AG10803 (cell line): ENCODE results near the gene DAPK1.

Experiments
- DNase-seq: peaks from one replicate; pipeline ENCODE4 v3.0.0; 2010; ENCODE audit warnings: low read depth
- H3K4me3 ChIP-seq: 2 replicates; pipeline ENCODE4 v1.5.1; 2011; ENCODE audit warnings: mild to moderate bottlenecking, low read length, control low read depth
- TF ChIP-seq, protein P1 (sequence below): conservative IDR thresholded peaks from 2 replicates; pipeline ENCODE4 v1.5.1; 2011; ENCODE audit warnings: mild to moderate bottlenecking, low read length, control low read depth, inconsistent platforms

DAPK1 gene

DNA sequence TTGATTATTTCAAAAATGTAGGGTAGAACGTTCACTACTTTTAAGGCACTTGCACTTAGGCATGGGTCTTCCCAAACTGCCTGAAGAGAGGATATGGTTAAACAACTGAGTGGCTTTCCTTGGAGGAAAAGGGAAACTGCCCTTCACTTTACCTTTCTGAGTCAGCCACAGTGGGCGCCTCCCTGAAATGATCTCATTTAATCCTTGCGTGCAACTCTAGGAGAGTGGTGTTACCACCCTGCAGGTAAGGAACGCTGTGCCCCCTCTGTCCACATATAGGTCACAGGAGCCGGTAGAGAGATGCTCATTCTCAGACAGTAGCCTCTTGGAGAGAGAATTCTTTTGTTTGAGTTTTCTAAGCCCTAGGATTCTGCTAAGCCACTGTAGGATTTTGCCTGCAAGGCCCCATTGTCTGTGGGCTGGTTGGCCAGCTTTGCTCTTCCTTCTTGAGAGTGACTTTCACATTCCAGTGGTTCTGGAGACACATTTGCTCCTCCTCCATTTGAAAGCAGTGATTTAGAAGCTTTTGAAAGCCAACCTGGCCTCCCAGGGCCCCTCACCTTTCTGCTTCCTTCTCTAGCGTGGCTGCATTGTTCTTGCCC lies 118.0 kb downstream of the DAPK1 start:
- no peak for DNase-seq
- no peak overlapping the region for H3K4me3 ChIP-seq
- TF ChIP-seq, protein P1, sequence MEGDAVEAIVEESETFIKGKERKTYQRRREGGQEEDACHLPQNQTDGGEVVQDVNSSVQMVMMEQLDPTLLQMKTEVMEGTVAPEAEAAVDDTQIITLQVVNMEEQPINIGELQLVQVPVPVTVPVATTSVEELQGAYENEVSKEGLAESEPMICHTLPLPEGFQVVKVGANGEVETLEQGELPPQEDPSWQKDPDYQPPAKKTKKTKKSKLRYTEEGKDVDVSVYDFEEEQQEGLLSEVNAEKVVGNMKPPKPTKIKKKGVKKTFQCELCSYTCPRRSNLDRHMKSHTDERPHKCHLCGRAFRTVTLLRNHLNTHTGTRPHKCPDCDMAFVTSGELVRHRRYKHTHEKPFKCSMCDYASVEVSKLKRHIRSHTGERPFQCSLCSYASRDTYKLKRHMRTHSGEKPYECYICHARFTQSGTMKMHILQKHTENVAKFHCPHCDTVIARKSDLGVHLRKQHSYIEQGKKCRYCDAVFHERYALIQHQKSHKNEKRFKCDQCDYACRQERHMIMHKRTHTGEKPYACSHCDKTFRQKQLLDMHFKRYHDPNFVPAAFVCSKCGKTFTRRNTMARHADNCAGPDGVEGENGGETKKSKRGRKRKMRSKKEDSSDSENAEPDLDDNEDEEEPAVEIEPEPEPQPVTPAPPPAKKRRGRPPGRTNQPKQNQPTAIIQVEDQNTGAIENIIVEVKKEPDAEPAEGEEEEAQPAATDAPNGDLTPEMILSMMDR, result no peak

DNA sequence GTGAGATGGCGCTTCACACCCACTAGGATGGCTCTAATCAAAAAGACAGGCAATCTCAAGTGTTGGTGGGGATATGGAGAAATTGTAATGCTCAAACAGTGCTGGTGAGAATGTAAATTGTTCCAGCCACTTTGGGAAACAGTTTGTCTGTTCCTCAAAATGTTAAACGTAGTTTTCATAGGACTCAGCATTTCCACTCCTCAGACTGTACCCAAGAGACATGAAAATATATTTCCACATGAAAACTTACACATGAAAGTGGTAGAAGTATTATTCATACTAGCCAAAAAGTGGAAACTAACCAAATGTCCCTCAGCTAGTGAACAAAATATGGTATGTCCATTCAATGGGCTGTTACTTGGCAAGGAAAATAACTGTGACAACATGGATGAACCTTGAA lies 120.6 kb downstream of the DAPK1 start:
- DNase-seq, result no peak
- TF ChIP-seq, protein P1, result no peak

DNA sequence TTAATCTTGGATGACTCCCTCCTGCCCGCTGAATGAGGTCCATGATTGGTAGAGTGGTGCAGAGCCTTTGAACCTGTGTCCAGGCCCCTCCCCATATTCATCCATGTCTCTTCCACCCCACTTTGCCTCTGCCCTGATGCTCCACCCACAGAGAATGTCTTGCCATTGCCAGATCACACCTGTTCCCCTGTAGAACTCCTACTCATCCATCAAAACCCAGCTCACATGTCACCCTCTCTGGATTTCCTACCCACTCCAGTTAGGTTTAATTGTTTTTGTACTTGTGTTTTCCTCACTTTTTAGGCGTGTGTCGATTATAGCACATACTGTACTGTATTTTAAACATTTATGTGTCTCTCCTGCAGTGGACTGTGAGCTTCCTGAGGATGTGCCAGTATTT lies 121.3 kb downstream of the DAPK1 start:
- TF ChIP-seq, protein P1, result no peak
- DNase-seq, result no peak
- no peak overlapping the region for H3K4me3 ChIP-seq

More for the DNA sequence above, 120.6 kb downstream of the DAPK1 start:
- no peak overlapping the region for H3K4me3 ChIP-seq

- DNase-seq, result no peak
- TF ChIP-seq, protein P1, result no peak
These were observed 121.7 kb downstream of the DAPK1 start for GRCh38 chr9:87619346-87619745.

GRCh38 chr9:87620731-87621322 lies 123.2 kb downstream of the DAPK1 start:
- DNase-seq, result no peak
- TF ChIP-seq, protein P1, result no peak
- H3K4me3 ChIP-seq, result no peak overlapping the region

More at GRCh38 chr9:87619346-87619745, 121.7 kb downstream of the DAPK1 start:
- H3K4me3 ChIP-seq, result no peak overlapping the region

DNA sequence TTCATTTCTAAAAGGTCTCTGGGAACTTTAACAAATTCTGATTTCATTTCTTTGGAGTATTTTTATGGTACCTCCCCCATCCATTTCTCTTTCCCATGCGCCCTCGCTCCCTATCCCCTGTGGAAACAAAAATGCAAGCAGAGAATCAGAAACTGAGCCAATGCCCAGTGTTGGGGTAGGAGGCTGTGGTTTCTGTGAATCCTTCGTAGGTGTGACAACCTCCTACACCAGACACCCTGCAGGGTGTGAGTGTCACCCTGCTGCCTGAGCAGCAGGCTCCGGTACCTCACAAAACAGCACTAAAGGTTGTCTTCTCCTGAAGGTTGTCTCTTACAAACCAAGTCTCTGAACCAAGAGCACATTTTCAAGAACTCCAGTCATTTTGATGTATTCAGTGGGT lies 124.4 kb downstream of the DAPK1 start:
- TF ChIP-seq, protein P1, result no peak
- H3K4me3 ChIP-seq, result no peak overlapping the region
- DNase-seq, result no peak

- no peak for DNase-seq
- H3K4me3 ChIP-seq, result no peak overlapping the region
- TF ChIP-seq, protein P1, result no peak
These were observed 125.3 kb downstream of the DAPK1 start for GRCh38 chr9:87622923-87623322.
